K562 (cell line): Measurements from ENCODE around the gene RAD51D. TPM values are rescaled to one million over a fixed set of nuclear protein-coding genes. Genes with fewer than 3 reads are reported as not detected.

Experiments used
- ATF1 ChIP-seq, 2 experiments: fragments of 450-650 bp in 1 of 2; IDR thresholded peaks; 2 replicates each; pipeline ENCODE4 v1.6.1; 2016; ENCODE audit warnings: missing compliant biosample characterization in 1 of 2, missing genetic modification characterization in 1 of 2
- ATF7 ChIP-seq: fragments of 450-650 bp; IDR thresholded peaks from 2 replicates; pipeline ENCODE4 v1.7.1; 2014; ENCODE audit warnings: mild to moderate bottlenecking, moderate library complexity
- BRD4 ChIP-seq: fragments of 200-600 bp; sonication (generic); IDR thresholded peaks from 2 replicates; pipeline ENCODE4 v1.6.1; 2017; ENCODE audit warnings: inconsistent platforms
- CHD1 ChIP-seq: fragments of 200-600 bp; sonication (generic); IDR thresholded peaks from one replicate; pipeline ENCODE4 v1.6.1; 2012; ENCODE audit warnings: mild to moderate bottlenecking, moderate library complexity, low read length, inconsistent platforms
- L3MBTL2 ChIP-seq: fragments of 450-650 bp; IDR thresholded peaks from 2 replicates; pipeline ENCODE4 v1.6.1; 2016; ENCODE audit warnings: mild to moderate bottlenecking, moderate library complexity
- RHOXF2B ChIP-seq: fragments of 250-450 bp; sonication (Bioruptor Pico); conservative IDR thresholded peaks from 2 replicates; pipeline ENCODE4 v1.5.1; 2021
- SMARCA5 ChIP-seq: fragments of 450-650 bp; IDR thresholded peaks from 2 replicates; pipeline ENCODE4 v1.6.1; 2016
- TAF1 ChIP-seq: IDR thresholded peaks from 2 replicates; pipeline ENCODE4 v1.6.1; 2011; ENCODE audit warnings: mild to moderate bottlenecking, low read length, moderate library complexity; ENCODE audit not compliant: insufficient read depth, control insufficient read depth, severe bottlenecking; ENCODE audit errors: extremely low read depth
- ZNF764 ChIP-seq: fragments of 250-450 bp; sonication (Bioruptor Pico); IDR thresholded peaks from 2 replicates; pipeline ENCODE4 v1.4.0; 2020; ENCODE audit warnings: low read depth, mild to moderate bottlenecking, moderate library complexity
- polyA plus RNA-seq, 8 experiments: library from polyadenylated mRNA; depleted of rRNA in 4 of 8; stranded (reverse) in 5 of 8; unstranded in 3 of 8; fragments of >200 nt; fragmentation: Nextera tagmentation in 2 of 8; fragmentation: Illumina TruSeq in 1 of 8; extraction: Ambion mirVana in 2 of 8; extraction: Trizol in 1 of 8; gene quantifications; 2 replicates each; pipeline versions ENCODE4 v1.2.1 to v1.2.3, GENCODE V29; 2011 to 2014; ENCODE audit warnings: inconsistent platforms in 1 of 8, missing spikeins in 1 of 8
- total RNA-seq, 7 experiments: library from RNA; depleted of rRNA in 6 of 7; stranded (reverse); fragments of >200 nt in 6 of 7; fragmentation: Illumina TruSeq in 2 of 7; extraction: Trizol in 2 of 7; gene quantifications; 2 replicates each; pipeline versions ENCODE4 v1.2.1 to v1.2.3, GENCODE V29; 2011 to 2021; ENCODE audit warnings: low replicate concordance in 1 of 7
- TF ChIP-seq, protein P1 (sequence below): fragments of 450-650 bp; IDR thresholded peaks from 2 replicates; pipeline ENCODE4 v1.6.1; 2017; ENCODE audit warnings: antibody characterized with exemption, mild to moderate bottlenecking

Gene RAD51D
- total and polyA plus RNA-seq, 9 of the 15 experiments (the other 6 are each of a cell fraction or from before 2014, with no cell fraction given), result 2.2 to 16.9 (median 8.7) TPM

DNA sequence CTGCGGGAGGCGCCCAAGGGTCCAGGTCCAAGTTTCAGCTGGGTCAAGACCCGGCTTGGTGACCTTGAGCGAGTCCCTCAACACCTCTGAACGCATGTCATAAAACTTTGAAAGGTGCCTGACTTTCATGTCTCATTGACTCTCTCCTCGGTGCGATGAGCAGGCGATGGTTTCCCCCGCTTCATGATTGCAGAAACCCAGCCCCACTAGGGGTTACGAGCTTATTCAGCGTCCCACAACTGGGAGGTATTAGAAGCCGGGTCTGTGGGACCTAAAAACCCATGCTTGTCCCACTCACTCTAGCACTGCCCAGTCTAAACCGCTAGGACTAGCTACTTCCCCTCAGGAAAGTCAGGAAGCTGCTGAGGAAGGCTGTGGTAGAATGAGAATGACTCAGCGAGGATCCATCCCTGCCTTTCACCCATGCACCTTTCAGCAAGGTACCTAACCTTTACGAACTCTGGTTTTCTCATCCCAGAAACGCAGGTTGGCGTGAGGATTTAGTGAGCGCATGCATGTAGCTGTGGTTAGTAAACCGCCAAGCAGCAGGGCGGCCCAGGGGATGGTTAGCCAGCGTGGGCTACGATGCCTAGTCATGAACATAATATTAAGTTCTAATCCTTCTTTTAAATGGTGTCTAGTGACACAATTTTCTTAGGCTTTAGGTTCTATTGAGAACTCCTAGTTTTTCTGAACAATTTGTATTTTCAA lies 29.9 kb downstream of the RAD51D start (continued):
- TF ChIP-seq CHD1 (no peak), ZNF764 (CRISPR knock-in tag) (no peak), TAF1 (peak; percentile 27), SMARCA5 (no peak), BRD4 (no peak), ATF7 (0 out of 2 replicates have a peak, but pooled peaks have one; percentile 13), RHOXF2B (CRISPR knock-in tag) (no peak), L3MBTL2 (peak; percentile 5; the same call in 1 of the 2 replicates), ATF1 (CRISPR knock-in tag; IDR thresholded peaks at IDR 0.05) (no peak), ATF1 (tag; IDR thresholded peaks at IDR 0.05) (0 out of 2 replicates have a peak, but pooled peaks have one; percentile 12)
- TF ChIP-seq, protein P1, sequence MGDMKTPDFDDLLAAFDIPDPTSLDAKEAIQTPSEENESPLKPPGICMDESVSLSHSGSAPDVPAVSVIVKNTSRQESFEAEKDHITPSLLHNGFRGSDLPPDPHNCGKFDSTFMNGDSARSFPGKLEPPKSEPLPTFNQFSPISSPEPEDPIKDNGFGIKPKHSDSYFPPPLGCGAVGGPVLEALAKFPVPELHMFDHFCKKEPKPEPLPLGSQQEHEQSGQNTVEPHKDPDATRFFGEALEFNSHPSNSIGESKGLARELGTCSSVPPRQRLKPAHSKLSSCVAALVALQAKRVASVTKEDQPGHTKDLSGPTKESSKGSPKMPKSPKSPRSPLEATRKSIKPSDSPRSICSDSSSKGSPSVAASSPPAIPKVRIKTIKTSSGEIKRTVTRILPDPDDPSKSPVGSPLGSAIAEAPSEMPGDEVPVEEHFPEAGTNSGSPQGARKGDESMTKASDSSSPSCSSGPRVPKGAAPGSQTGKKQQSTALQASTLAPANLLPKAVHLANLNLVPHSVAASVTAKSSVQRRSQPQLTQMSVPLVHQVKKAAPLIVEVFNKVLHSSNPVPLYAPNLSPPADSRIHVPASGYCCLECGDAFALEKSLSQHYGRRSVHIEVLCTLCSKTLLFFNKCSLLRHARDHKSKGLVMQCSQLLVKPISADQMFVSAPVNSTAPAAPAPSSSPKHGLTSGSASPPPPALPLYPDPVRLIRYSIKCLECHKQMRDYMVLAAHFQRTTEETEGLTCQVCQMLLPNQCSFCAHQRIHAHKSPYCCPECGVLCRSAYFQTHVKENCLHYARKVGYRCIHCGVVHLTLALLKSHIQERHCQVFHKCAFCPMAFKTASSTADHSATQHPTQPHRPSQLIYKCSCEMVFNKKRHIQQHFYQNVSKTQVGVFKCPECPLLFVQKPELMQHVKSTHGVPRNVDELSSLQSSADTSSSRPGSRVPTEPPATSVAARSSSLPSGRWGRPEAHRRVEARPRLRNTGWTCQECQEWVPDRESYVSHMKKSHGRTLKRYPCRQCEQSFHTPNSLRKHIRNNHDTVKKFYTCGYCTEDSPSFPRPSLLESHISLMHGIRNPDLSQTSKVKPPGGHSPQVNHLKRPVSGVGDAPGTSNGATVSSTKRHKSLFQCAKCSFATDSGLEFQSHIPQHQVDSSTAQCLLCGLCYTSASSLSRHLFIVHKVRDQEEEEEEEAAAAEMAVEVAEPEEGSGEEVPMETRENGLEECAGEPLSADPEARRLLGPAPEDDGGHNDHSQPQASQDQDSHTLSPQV, result 0 out of 2 replicates have a peak, but pooled peaks have one; percentile 17
